ENCODE results near the gene PROM1.

PROM1 gene

GRCh38 chr4:16083241-16084191, at the start of gene PROM1:
Gene PROM1, minus strand, starts transcription at chr4:16084023. Its CDS starts 8,117 bp downstream, at chr4:16075906.
- no peak for DNase-seq (ENCODE audit: low read depth)
- no peak for TF ChIP-seq CTCF (IDR thresholded peaks at IDR 0.05; ENCODE audit: low read depth, low read length, missing control alignments)
- H3K4me3 ChIP-seq (ENCODE audit: low read depth, low read length), result no peak within 1 kb of the TSS

GRCh38 chr4:16133406-16133805, 49.6 kb upstream of the PROM1 start:
- no peak for TF ChIP-seq CTCF (IDR thresholded peaks at IDR 0.05; ENCODE audit: low read depth, low read length, missing control alignments)
- DNase-seq (ENCODE audit: low read depth), result no peak
- no peak overlapping the region for H3K4me3 ChIP-seq (ENCODE audit: low read depth, low read length)

- no peak overlapping the region for H3K4me3 ChIP-seq (ENCODE audit: low read depth, low read length)
- TF ChIP-seq CTCF (IDR thresholded peaks at IDR 0.05; ENCODE audit: low read depth, low read length, missing control alignments), result no peak
- DNase-seq (ENCODE audit: low read depth), result no peak
Observed at GRCh38 chr4:16131293-16131692, 47.5 kb upstream of the PROM1 start.

GRCh38 chr4:16129336-16129735, 45.5 kb upstream of the PROM1 start:
- no peak overlapping the region for H3K4me3 ChIP-seq (ENCODE audit: low read depth, low read length)
- DNase-seq (ENCODE audit: low read depth), result no peak
- TF ChIP-seq CTCF (IDR thresholded peaks at IDR 0.05; ENCODE audit: low read depth, low read length, missing control alignments), result no peak

GRCh38 chr4:16126714-16127113, 42.9 kb upstream of the PROM1 start:
- DNase-seq (ENCODE audit: low read depth), result no peak
- H3K4me3 ChIP-seq (ENCODE audit: low read depth, low read length), result no peak overlapping the region
- no peak for TF ChIP-seq CTCF (IDR thresholded peaks at IDR 0.05; ENCODE audit: low read depth, low read length, missing control alignments)

GRCh38 chr4:16125571-16126445, 42.0 kb upstream of the PROM1 start:
- no peak overlapping the region for H3K4me3 ChIP-seq (ENCODE audit: low read depth, low read length)
- no peak for TF ChIP-seq CTCF (IDR thresholded peaks at IDR 0.05; ENCODE audit: low read depth, low read length, missing control alignments)
- DNase-seq (ENCODE audit: low read depth), result no peak

Data from GM12864 (cell line).